ENCODE measurements around the gene AADACL4. TPM values are rescaled to one million over a fixed set of nuclear protein-coding genes. Genes with fewer than 3 reads are reported as not detected.
"Not testable (repeated sequence)": the region's sequence is repeated elsewhere in the genome, so short reads cannot be mapped to it uniquely, and the experiment has no call there.

Gene AADACL4
- total RNA-seq, 2 experiments from 2014 or later, result not detected

- Mint-ChIP-seq H3K36me3 (no peaks in the 10 kb centered on the region), H3K27me3 (peaks cover 8% of the 10 kb centered on the region), H3K9me3 (ENCODE audit: low read depth) (no peaks in the 10 kb centered on the region), H3K4me3 (peak overlapping the region; percentile 11), H3K4me1 (peaks cover 6% of the 10 kb centered on the region), H3K27ac (no peak overlapping the region)
- CTCF ChIA-PET, result interaction anchor here (0.6 to 6.7 kb wide), 42 partner anchors 9 to 564 kb away, joined by 3 to 63 read pairs (median 4); partner anchors contain the start of gene DHRS3
- peak; percentile 77 for DNase-seq
- peak; percentile 77 for ATAC-seq
Measured at GRCh38 chr1:12658531-12659453, 14.9 kb downstream of the AADACL4 start.

- CTCF ChIA-PET, result interaction anchor here (1.6 to 6.7 kb wide), 2 partner anchors 43 to 389 kb away, joined by 4 to 63 read pairs; partner anchors contain the start of gene DHRS3
- no peaks in the 10 kb centered on the region for H3K9me3 Mint-ChIP-seq (ENCODE audit: low read depth)
Measured at GRCh38 chr1:12661606-12662219, 17.8 kb downstream of the AADACL4 start.

GRCh38 chr1:12662556-12662955 is 18.7 kb downstream of the AADACL4 start:
- CTCF ChIA-PET, result interaction anchor here (1.6 kb wide), 1 partner anchor 390 kb away, joined by 4 read pairs; no protein-coding TSS in a partner anchor
- Mint-ChIP-seq H3K36me3 (no peaks in the 10 kb centered on the region), H3K4me1 (peaks cover 6% of the 10 kb centered on the region), H3K4me3 (no peak overlapping the region), H3K27me3 (peaks cover 4% of the 10 kb centered on the region), H3K27ac (no peak overlapping the region), H3K9me3 (ENCODE audit: low read depth) (no peaks in the 10 kb centered on the region)
- ATAC-seq (no peak), DNase-seq (no peak)

More at GRCh38 chr1:12661606-12662219, 17.8 kb downstream of the AADACL4 start:
- ATAC-seq (no peak), DNase-seq (no peak)
- H3K36me3 Mint-ChIP-seq, result no peaks in the 10 kb centered on the region
- H3K27me3 Mint-ChIP-seq, result peaks cover 10% of the 10 kb centered on the region
- H3K27ac Mint-ChIP-seq, result no peak overlapping the region
- peaks cover 6% of the 10 kb centered on the region for H3K4me1 Mint-ChIP-seq
- no peak overlapping the region for H3K4me3 Mint-ChIP-seq

- DNase-seq (no peak), ATAC-seq (no peak)
- Mint-ChIP-seq H3K27me3 (peaks cover 5% of the 10 kb centered on the region), H3K9me3 (ENCODE audit: low read depth) (peaks cover 2% of the 10 kb centered on the region), H3K4me3 (no peak overlapping the region), H3K36me3 (no peaks in the 10 kb centered on the region), H3K27ac (no peak overlapping the region), H3K4me1 (no peaks in the 10 kb centered on the region)
- CTCF ChIA-PET, result interaction anchor here (0.7 to 1.0 kb wide), 2 partner anchors 9 to 35 kb away, joined by 3 read pairs; no protein-coding TSS in a partner anchor
Measured at GRCh38 chr1:12665511-12665910, 21.6 kb downstream of the AADACL4 start.

GRCh38 chr1:12666141-12666735 is 22.4 kb downstream of the AADACL4 start:
- Mint-ChIP-seq H3K4me3 (no peak overlapping the region), H3K27ac (no peak overlapping the region), H3K36me3 (no peaks in the 10 kb centered on the region), H3K27me3 (peaks cover 12% of the 10 kb centered on the region), H3K9me3 (ENCODE audit: low read depth) (peaks cover 2% of the 10 kb centered on the region), H3K4me1 (no peaks in the 10 kb centered on the region)
- ATAC-seq (no peak), DNase-seq (no peak)
- CTCF ChIA-PET, result interaction anchor here (0.7 to 1.0 kb wide), 2 partner anchors 10 to 35 kb away, joined by 3 read pairs; no protein-coding TSS in a partner anchor

- Mint-ChIP-seq H3K9me3 (ENCODE audit: low read depth) (peaks cover 2% of the 10 kb centered on the region), H3K4me1 (no peaks in the 10 kb centered on the region), H3K4me3 (no peak overlapping the region), H3K27me3 (peaks cover 31% of the 10 kb centered on the region), H3K36me3 (no peaks in the 10 kb centered on the region), H3K27ac (no peak overlapping the region)
- ATAC-seq, result no peak
- no peak for DNase-seq
- CTCF ChIA-PET, result interaction anchor here (3.0 kb wide), 1 partner anchor 11 kb away, joined by 11 read pairs; no protein-coding TSS in a partner anchor
Measured at GRCh38 chr1:12669529-12670068, 25.7 kb downstream of the AADACL4 start.

- H3K4me1 Mint-ChIP-seq, result no peaks in the 10 kb centered on the region
- no peak overlapping the region for H3K4me3 Mint-ChIP-seq
- H3K9me3 Mint-ChIP-seq (ENCODE audit: low read depth), result no peaks in the 10 kb centered on the region
- ATAC-seq, result no peak
- H3K27ac Mint-ChIP-seq, result no peak overlapping the region
- DNase-seq, result no peak
- no peaks in the 10 kb centered on the region for H3K36me3 Mint-ChIP-seq
- CTCF ChIA-PET, result no interaction called here
- H3K27me3 Mint-ChIP-seq, result peaks cover 43% of the 10 kb centered on the region
Measured at GRCh38 chr1:12674358-12674757, 30.5 kb downstream of the AADACL4 start.

GRCh38 chr1:12676122-12676521 is 32.2 kb downstream of the AADACL4 start:
- not testable (repeated sequence) for H3K4me3 Mint-ChIP-seq; H3K9me3 Mint-ChIP-seq (ENCODE audit: low read depth); DNase-seq; ATAC-seq; H3K36me3 Mint-ChIP-seq; H3K27ac Mint-ChIP-seq; H3K4me1 Mint-ChIP-seq
- peaks cover 49% of the 10 kb centered on the region for H3K27me3 Mint-ChIP-seq
- CTCF ChIA-PET, result interaction anchor here (0.5 to 1.5 kb wide), 2 partner anchors 17 to 174 kb away, joined by 3 read pairs; no protein-coding TSS in a partner anchor

GRCh38 chr1:12677565-12677964 is 33.7 kb downstream of the AADACL4 start:
- Mint-ChIP-seq H3K4me3 (no peak overlapping the region), H3K27ac (no peak overlapping the region), H3K36me3 (no peaks in the 10 kb centered on the region), H3K27me3 (peaks cover 34% of the 10 kb centered on the region), H3K9me3 (ENCODE audit: low read depth) (no peaks in the 10 kb centered on the region), H3K4me1 (no peaks in the 10 kb centered on the region)
- ATAC-seq (no peak), DNase-seq (no peak)
- CTCF ChIA-PET, result no interaction called here

GRCh38 chr1:12678350-12678749 is 34.5 kb downstream of the AADACL4 start:
- peaks cover 35% of the 10 kb centered on the region for H3K27me3 Mint-ChIP-seq
- H3K9me3 Mint-ChIP-seq (ENCODE audit: low read depth), result no peaks in the 10 kb centered on the region
- no peaks in the 10 kb centered on the region for H3K4me1 Mint-ChIP-seq
- no peaks in the 10 kb centered on the region for H3K36me3 Mint-ChIP-seq
- no peak overlapping the region for H3K4me3 Mint-ChIP-seq
- DNase-seq (no peak), ATAC-seq (no peak)
- CTCF ChIA-PET, result no interaction called here
- H3K27ac Mint-ChIP-seq, result no peak overlapping the region

- ATAC-seq, result no peak
- no peaks in the 10 kb centered on the region for H3K4me1 Mint-ChIP-seq
- no peak overlapping the region for H3K27ac Mint-ChIP-seq
- DNase-seq, result no peak
- peaks cover 36% of the 10 kb centered on the region for H3K27me3 Mint-ChIP-seq
- H3K36me3 Mint-ChIP-seq, result no peaks in the 10 kb centered on the region
- no peak overlapping the region for H3K4me3 Mint-ChIP-seq
- CTCF ChIA-PET, result no interaction called here
- no peaks in the 10 kb centered on the region for H3K9me3 Mint-ChIP-seq (ENCODE audit: low read depth)
Measured at GRCh38 chr1:12678820-12679219, 34.9 kb downstream of the AADACL4 start.

GRCh38 chr1:12690156-12690555 is 46.3 kb downstream of the AADACL4 start:
- Mint-ChIP-seq H3K4me3 (no peak overlapping the region), H3K36me3 (no peaks in the 10 kb centered on the region), H3K27me3 (peaks cover 17% of the 10 kb centered on the region), H3K27ac (no peak overlapping the region), H3K4me1 (no peaks in the 10 kb centered on the region), H3K9me3 (ENCODE audit: low read depth) (no peaks in the 10 kb centered on the region)
- CTCF ChIA-PET, result no interaction called here
- DNase-seq (no peak), ATAC-seq (no peak)

Measured in activated CD8-positive, alpha-beta memory T cell treated with anti-CD3 and anti-CD28 coated beads, Interleukin-2, amount 10 ng/mL, durations not matched to agents 7 days and 5 days (primary cell).